Measurements from ENCODE around the gene CAMSAP1.

The CAMSAP1 gene

GRCh38 chr9:135801070-135801469 lies 106.3 kb downstream of the CAMSAP1 start:
- Histone ChIP-seq H3K4me2 (ENCODE audit: low read length) (no peak overlapping the region), H3K9ac (ENCODE audit: low read length) (no peak overlapping the region), H3K36me3 (ENCODE audit: insufficient read depth, low read length) (no peaks in the 10 kb centered on the region), H3K79me2 (ENCODE audit: insufficient read depth, low read length) (no peaks in the 10 kb centered on the region), H3K4me3 (ENCODE audit: low read depth, low read length, poor library complexity, severe bottlenecking) (no peak overlapping the region), H3K4me1 (ENCODE audit: insufficient read depth, low read length, severe bottlenecking) (no peaks in the 10 kb centered on the region), H3K9me2 (ENCODE audit: low read depth, low read length) (no peaks in the 10 kb centered on the region), H3K27me3 (ENCODE audit: insufficient read depth, low read length) (no peaks in the 10 kb centered on the region; the same call in 1 of the 2 replicates), H2AFZ (ENCODE audit: low read length) (no peak overlapping the region), H3K27ac (ENCODE audit: low read depth, low read length, poor library complexity, severe bottlenecking) (no peak overlapping the region), H3F3A (ENCODE audit: insufficient read depth, low read length) (no peaks in the 10 kb centered on the region), H4K20me1 (ENCODE audit: insufficient read depth, low read length) (no peaks in the 10 kb centered on the region), H3K9me3 (ENCODE audit: low read length) (no peaks in the 10 kb centered on the region)
- TF ChIP-seq EZH2 (IDR thresholded peaks at IDR 0.05; ENCODE audit: borderline replicate concordance, low read length) (no peak), CTCF (IDR thresholded peaks at IDR 0.05; ENCODE audit: low read length) (no peak)

- no peak overlapping the region for H3K4me2 ChIP-seq (ENCODE audit: low read length)
- TF ChIP-seq CTCF (IDR thresholded peaks at IDR 0.05; ENCODE audit: low read length), result no peak
- no peak for TF ChIP-seq EZH2 (IDR thresholded peaks at IDR 0.05; ENCODE audit: borderline replicate concordance, low read length)
- H3K36me3 ChIP-seq (ENCODE audit: insufficient read depth, low read length), result no peaks in the 10 kb centered on the region
- H3K9me3 ChIP-seq (ENCODE audit: low read length), result no peaks in the 10 kb centered on the region
- no peaks in the 10 kb centered on the region for H3K9me2 ChIP-seq (ENCODE audit: low read depth, low read length)
- H3K79me2 ChIP-seq (ENCODE audit: insufficient read depth, low read length), result no peaks in the 10 kb centered on the region
- H3K27ac ChIP-seq (ENCODE audit: low read depth, low read length, poor library complexity, severe bottlenecking), result no peak overlapping the region
- H3K4me3 ChIP-seq (ENCODE audit: low read depth, low read length, poor library complexity, severe bottlenecking), result no peak overlapping the region
- no peaks in the 10 kb centered on the region for H4K20me1 ChIP-seq (ENCODE audit: insufficient read depth, low read length)
- no peaks in the 10 kb centered on the region for H3F3A ChIP-seq (ENCODE audit: insufficient read depth, low read length)
- no peak overlapping the region for H2AFZ ChIP-seq (ENCODE audit: low read length)
- H3K27me3 ChIP-seq (ENCODE audit: insufficient read depth, low read length), result no peaks in the 10 kb centered on the region
- no peaks in the 10 kb centered on the region for H3K4me1 ChIP-seq (ENCODE audit: insufficient read depth, low read length, severe bottlenecking)
- no peak overlapping the region for H3K9ac ChIP-seq (ENCODE audit: low read length)
Measured at GRCh38 chr9:135799261-135799660, 108.1 kb downstream of the CAMSAP1 start.

DNA sequence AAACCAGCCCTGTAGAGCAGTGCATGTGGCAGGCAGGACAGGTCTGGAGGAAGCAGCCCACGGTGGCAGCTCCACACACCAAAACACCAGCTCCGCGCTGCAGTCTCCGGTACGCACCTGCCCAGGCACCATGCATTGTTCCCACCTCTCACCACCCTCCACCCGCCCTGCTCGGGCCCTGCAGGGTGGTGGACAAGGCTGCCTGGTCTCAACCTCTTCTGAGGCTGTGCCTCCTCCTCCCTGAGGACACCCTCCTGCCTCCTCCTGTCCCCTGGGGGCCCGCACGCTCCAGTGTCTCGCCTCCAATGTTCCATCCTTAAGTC lies 109.1 kb downstream of the CAMSAP1 start:
- Histone ChIP-seq H3K27ac (ENCODE audit: low read depth, low read length, poor library complexity, severe bottlenecking) (no peak overlapping the region), H2AFZ (ENCODE audit: low read length) (no peak overlapping the region), H3K9me3 (ENCODE audit: low read length) (no peaks in the 10 kb centered on the region), H3K36me3 (ENCODE audit: insufficient read depth, low read length) (no peaks in the 10 kb centered on the region), H3K9ac (ENCODE audit: low read length) (no peak overlapping the region), H3K4me2 (ENCODE audit: low read length) (no peak overlapping the region), H3K9me2 (ENCODE audit: low read depth, low read length) (no peaks in the 10 kb centered on the region), H3K27me3 (ENCODE audit: insufficient read depth, low read length) (no peaks in the 10 kb centered on the region), H4K20me1 (ENCODE audit: insufficient read depth, low read length) (no peaks in the 10 kb centered on the region), H3K4me1 (ENCODE audit: insufficient read depth, low read length, severe bottlenecking) (no peaks in the 10 kb centered on the region), H3K79me2 (ENCODE audit: insufficient read depth, low read length) (no peaks in the 10 kb centered on the region), H3F3A (ENCODE audit: insufficient read depth, low read length) (no peaks in the 10 kb centered on the region), H3K4me3 (ENCODE audit: low read depth, low read length, poor library complexity, severe bottlenecking) (no peak overlapping the region)
- TF ChIP-seq CTCF (IDR thresholded peaks at IDR 0.05; ENCODE audit: low read length), result no peak
- TF ChIP-seq EZH2 (IDR thresholded peaks at IDR 0.05; ENCODE audit: borderline replicate concordance, low read length), result no peak
